Thyroid gland (tissue), 4 donors: Measurements from ENCODE around the gene SEMA5A.
A peak's percentile ranks its signal among the peaks of the same experiment; 100 is the strongest.

Source experiments
- CTCF ChIP-seq, 6 experiments: fragments of 200-600 bp in 3 of 6; fragments of 450-650 bp in 3 of 6; sonication (generic) in 3 of 6; IDR thresholded peaks; one replicate each; pipeline ENCODE4 v1.5.1; 2016 to 2019; ENCODE audit warnings: antibody characterized with exemption in 6 of 6, mild to moderate bottlenecking in 2 of 6, inconsistent platforms in 1 of 6, moderate library complexity in 1 of 6
- POLR2A ChIP-seq, 2 donors: fragments of 450-650 bp; IDR thresholded peaks; one replicate each; pipeline ENCODE4 v1.6.1; 2017; ENCODE audit warnings: antibody characterized with exemption in 2 of 2, mild to moderate bottlenecking in 2 of 2, moderate library complexity in 1 of 2

GRCh38 chr5:9156282-9156681 lies 389.6 kb downstream of the SEMA5A start:
- peak in 2 of 6 experiments; percentile 9 to 15 for TF ChIP-seq CTCF (IDR thresholded peaks at IDR 0.05)
- no peak for TF ChIP-seq POLR2A (IDR thresholded peaks at IDR 0.05)
